Measurements from ENCODE around the gene GRID2.

The GRID2 gene

GRCh38 chr4:92615049-92615448, 311.3 kb downstream of the GRID2 start:
- H2BK12ac ChIP-seq (ENCODE audit: low read length), result no peak overlapping the region
- no peak overlapping the region for H3K9ac ChIP-seq (ENCODE audit: low read length)
- H2AFZ ChIP-seq (ENCODE audit: insufficient read depth, low read length, poor library complexity), result no peak overlapping the region
- H3K23ac ChIP-seq (ENCODE audit: low read length), result no peak overlapping the region
- H3K27ac ChIP-seq (ENCODE audit: low read depth, low read length), result no peak overlapping the region
- no peak overlapping the region for H3K4me2 ChIP-seq (ENCODE audit: low read length)
- H3K4me1 ChIP-seq (ENCODE audit: control insufficient read depth in 1 of 2, insufficient read depth in 2 of 2, low read length in 2 of 2), result no peaks in the 10 kb centered on the region
- H4K8ac ChIP-seq (ENCODE audit: low read depth, low read length), result no peak overlapping the region
- H3K79me1 ChIP-seq (ENCODE audit: low read length), result no peaks in the 10 kb centered on the region
- H3K79me2 ChIP-seq (ENCODE audit: control insufficient read depth, insufficient read depth, low read length, poor library complexity), result no peaks in the 10 kb centered on the region
- H3K27me3 ChIP-seq (ENCODE audit: insufficient read depth, low read length), result no peaks in the 10 kb centered on the region
- H2BK120ac ChIP-seq (ENCODE audit: insufficient read depth, low read length, poor library complexity), result no peak overlapping the region
- H2AK5ac ChIP-seq (ENCODE audit: low read length), result no peak overlapping the region
- H3K4me3 ChIP-seq (ENCODE audit: low read depth, low read length), result no peak overlapping the region
- no peaks in the 10 kb centered on the region for H3K36me3 ChIP-seq (ENCODE audit: control insufficient read depth in 1 of 2, insufficient read depth in 2 of 2, low read length in 2 of 2)
- H4K12ac ChIP-seq (ENCODE audit: low read depth, low read length), result no peak overlapping the region
- H3K14ac ChIP-seq (ENCODE audit: low read length), result no peak overlapping the region
- WGBS (ENCODE audit: extremely low coverage, insufficient coverage, insufficient read length), result no CpG with 5 or more reads among the region's 1 CpG
- H3K18ac ChIP-seq (ENCODE audit: low read length), result no peak overlapping the region
- H4K91ac ChIP-seq (ENCODE audit: low read depth, low read length), result no peak overlapping the region
- no peak for DNase-seq
- no peak overlapping the region for H2BK5ac ChIP-seq (ENCODE audit: low read depth, low read length, poor library complexity)
- H3K9me3 ChIP-seq (ENCODE audit: insufficient read depth, low read depth, low read length), result no peaks in the 10 kb centered on the region
- H3K4ac ChIP-seq (ENCODE audit: low read depth, low read length), result no peak overlapping the region

GRCh38 chr4:92618968-92619367, 315.2 kb downstream of the GRID2 start:
- Histone ChIP-seq H3K4me2 (ENCODE audit: low read length) (no peak overlapping the region), H3K9ac (ENCODE audit: low read length) (no peak overlapping the region), H3K23ac (ENCODE audit: low read length) (no peak overlapping the region), H2BK12ac (ENCODE audit: low read length) (no peak overlapping the region), H3K18ac (ENCODE audit: low read length) (no peak overlapping the region), H3K27ac (ENCODE audit: low read depth, low read length) (no peak overlapping the region), H2AK5ac (ENCODE audit: low read length) (no peak overlapping the region), H3K4ac (ENCODE audit: low read depth, low read length) (no peak overlapping the region), H2BK5ac (ENCODE audit: low read depth, low read length, poor library complexity) (no peak overlapping the region), H3K14ac (ENCODE audit: low read length) (no peak overlapping the region), H3K4me1 (ENCODE audit: control insufficient read depth in 1 of 2, insufficient read depth in 2 of 2, low read length in 2 of 2) (no peaks in the 10 kb centered on the region), H4K8ac (ENCODE audit: low read depth, low read length) (no peak overlapping the region), H3K4me3 (ENCODE audit: low read depth, low read length) (no peak overlapping the region), H3K9me3 (ENCODE audit: insufficient read depth, low read depth, low read length) (no peaks in the 10 kb centered on the region), H3K27me3 (ENCODE audit: insufficient read depth, low read length) (no peaks in the 10 kb centered on the region), H3K79me2 (ENCODE audit: control insufficient read depth, insufficient read depth, low read length, poor library complexity) (no peaks in the 10 kb centered on the region), H4K12ac (ENCODE audit: low read depth, low read length) (no peak overlapping the region), H2BK120ac (ENCODE audit: insufficient read depth, low read length, poor library complexity) (no peak overlapping the region), H3K79me1 (ENCODE audit: low read length) (no peaks in the 10 kb centered on the region), H2AFZ (ENCODE audit: insufficient read depth, low read length, poor library complexity) (no peak overlapping the region), H4K91ac (ENCODE audit: low read depth, low read length) (no peak overlapping the region), H3K36me3 (ENCODE audit: control insufficient read depth in 1 of 2, insufficient read depth in 2 of 2, low read length in 2 of 2) (no peaks in the 10 kb centered on the region)
- WGBS (ENCODE audit: extremely low coverage, insufficient coverage, insufficient read length), result no CpG with 5 or more reads among the region's 2 CpGs
- no peak for DNase-seq

- H3K4me1 ChIP-seq (ENCODE audit: control insufficient read depth in 1 of 2, insufficient read depth in 2 of 2, low read length in 2 of 2), result no peaks in the 10 kb centered on the region
- H3K36me3 ChIP-seq (ENCODE audit: control insufficient read depth in 1 of 2, insufficient read depth in 2 of 2, low read length in 2 of 2), result no peaks in the 10 kb centered on the region
- H3K23ac ChIP-seq (ENCODE audit: low read length), result no peak overlapping the region
- H2BK5ac ChIP-seq (ENCODE audit: low read depth, low read length, poor library complexity), result no peak overlapping the region
- no peak overlapping the region for H4K12ac ChIP-seq (ENCODE audit: low read depth, low read length)
- no peak overlapping the region for H2BK12ac ChIP-seq (ENCODE audit: low read length)
- H2AK5ac ChIP-seq (ENCODE audit: low read length), result no peak overlapping the region
- no peak overlapping the region for H2AFZ ChIP-seq (ENCODE audit: insufficient read depth, low read length, poor library complexity)
- DNase-seq, result no peak
- no peak overlapping the region for H4K91ac ChIP-seq (ENCODE audit: low read depth, low read length)
- no peaks in the 10 kb centered on the region for H3K79me1 ChIP-seq (ENCODE audit: low read length)
- no CpG with 5 or more reads among the region's 2 CpGs for WGBS (ENCODE audit: extremely low coverage, insufficient coverage, insufficient read length)
- no peak overlapping the region for H2BK120ac ChIP-seq (ENCODE audit: insufficient read depth, low read length, poor library complexity)
- H3K27ac ChIP-seq (ENCODE audit: low read depth, low read length), result no peak overlapping the region
- no peaks in the 10 kb centered on the region for H3K27me3 ChIP-seq (ENCODE audit: insufficient read depth, low read length)
- H3K4me3 ChIP-seq (ENCODE audit: low read depth, low read length), result no peak overlapping the region
- H3K4me2 ChIP-seq (ENCODE audit: low read length), result no peak overlapping the region
- H3K9me3 ChIP-seq (ENCODE audit: insufficient read depth, low read depth, low read length), result no peaks in the 10 kb centered on the region
- H3K14ac ChIP-seq (ENCODE audit: low read length), result no peak overlapping the region
- no peaks in the 10 kb centered on the region for H3K79me2 ChIP-seq (ENCODE audit: control insufficient read depth, insufficient read depth, low read length, poor library complexity)
- no peak overlapping the region for H3K4ac ChIP-seq (ENCODE audit: low read depth, low read length)
- H3K9ac ChIP-seq (ENCODE audit: low read length), result no peak overlapping the region
- H4K8ac ChIP-seq (ENCODE audit: low read depth, low read length), result no peak overlapping the region
- no peak overlapping the region for H3K18ac ChIP-seq (ENCODE audit: low read length)
Observed at GRCh38 chr4:92629302-92629701, 325.5 kb downstream of the GRID2 start.

- no peaks in the 10 kb centered on the region for H3K4me1 ChIP-seq (ENCODE audit: control insufficient read depth in 1 of 2, insufficient read depth in 2 of 2, low read length in 2 of 2)
- H4K91ac ChIP-seq (ENCODE audit: low read depth, low read length), result no peak overlapping the region
- H3K18ac ChIP-seq (ENCODE audit: low read length), result no peak overlapping the region
- no peak for DNase-seq
- WGBS (ENCODE audit: extremely low coverage, insufficient coverage, insufficient read length), result no CpG with 5 or more reads among the region's 3 CpGs
- H3K79me2 ChIP-seq (ENCODE audit: control insufficient read depth, insufficient read depth, low read length, poor library complexity), result no peaks in the 10 kb centered on the region
- no peak overlapping the region for H3K27ac ChIP-seq (ENCODE audit: low read depth, low read length)
- H3K4me3 ChIP-seq (ENCODE audit: low read depth, low read length), result no peak overlapping the region
- no peaks in the 10 kb centered on the region for H3K27me3 ChIP-seq (ENCODE audit: insufficient read depth, low read length)
- H3K36me3 ChIP-seq (ENCODE audit: control insufficient read depth in 1 of 2, insufficient read depth in 2 of 2, low read length in 2 of 2), result no peaks in the 10 kb centered on the region
- H2BK5ac ChIP-seq (ENCODE audit: low read depth, low read length, poor library complexity), result no peak overlapping the region
- H3K9me3 ChIP-seq (ENCODE audit: insufficient read depth, low read depth, low read length), result no peaks in the 10 kb centered on the region
- no peak overlapping the region for H3K14ac ChIP-seq (ENCODE audit: low read length)
- no peak overlapping the region for H2BK120ac ChIP-seq (ENCODE audit: insufficient read depth, low read length, poor library complexity)
- H2AK5ac ChIP-seq (ENCODE audit: low read length), result no peak overlapping the region
- no peak overlapping the region for H2BK12ac ChIP-seq (ENCODE audit: low read length)
- H3K4ac ChIP-seq (ENCODE audit: low read depth, low read length), result no peak overlapping the region
- H3K9ac ChIP-seq (ENCODE audit: low read length), result no peak overlapping the region
- no peak overlapping the region for H3K4me2 ChIP-seq (ENCODE audit: low read length)
- H3K79me1 ChIP-seq (ENCODE audit: low read length), result no peaks in the 10 kb centered on the region
- H4K12ac ChIP-seq (ENCODE audit: low read depth, low read length), result no peak overlapping the region
- H4K8ac ChIP-seq (ENCODE audit: low read depth, low read length), result no peak overlapping the region
- H3K23ac ChIP-seq (ENCODE audit: low read length), result no peak overlapping the region
- H2AFZ ChIP-seq (ENCODE audit: insufficient read depth, low read length, poor library complexity), result no peak overlapping the region
Observed at GRCh38 chr4:92634882-92635281, 331.1 kb downstream of the GRID2 start.

Data from trophoblast cell (in vitro differentiated cells and primary cell).